Nephron progenitor cell (in vitro differentiated cells): Measurements from ENCODE around the gene NUCKS1.
A peak's percentile ranks its signal among the peaks of the same experiment; 100 is the strongest.

Experiments used
- DNase-seq: peaks from one replicate; pipeline ENCODE4 v3.0.0; 2021
- H3K27ac Mint-ChIP-seq: 2 replicates; pipeline ENCODE4 v1.8.0; 2021; ENCODE audit warnings: mild to moderate bottlenecking, moderate library complexity, mixed read lengths
- H3K27me3 Mint-ChIP-seq: 2 replicates; pipeline ENCODE4 v1.8.0; 2021; ENCODE audit warnings: mild to moderate bottlenecking, low read depth, mixed read lengths; ENCODE audit not compliant: poor library complexity
- H3K36me3 Mint-ChIP-seq: 2 replicates; pipeline ENCODE4 v1.8.0; 2021; ENCODE audit warnings: low read depth, mixed read lengths
- H3K4me1 Mint-ChIP-seq: 2 replicates; pipeline ENCODE4 v1.8.0; 2021; ENCODE audit warnings: mixed read lengths
- H3K4me3 Mint-ChIP-seq: 2 replicates; pipeline ENCODE4 v1.8.0; 2021; ENCODE audit warnings: mild to moderate bottlenecking, moderate library complexity, mixed read lengths
- H3K9me3 Mint-ChIP-seq: 2 replicates; pipeline ENCODE4 v1.8.0; 2021; ENCODE audit warnings: mild to moderate bottlenecking, moderate library complexity, mixed read lengths
- CTCF ChIP-seq: fragments of 200-600 bp; sonication (generic); IDR thresholded peaks from 2 replicates; pipeline ENCODE4 v1.5.0; 2021; ENCODE audit warnings: antibody characterized with exemption

The NUCKS1 gene

GRCh38 chr1:205719015-205719414 lies 31.0 kb downstream of the NUCKS1 start:
- no peaks in the 10 kb centered on the region for H3K27me3 Mint-ChIP-seq
- H3K27ac Mint-ChIP-seq: no peak overlapping the region
- TF ChIP-seq CTCF: no peak
- no peak overlapping the region for H3K4me3 Mint-ChIP-seq
- no peak for DNase-seq
- peaks cover 79% of the 10 kb centered on the region for H3K36me3 Mint-ChIP-seq
- H3K4me1 Mint-ChIP-seq: peaks cover 11% of the 10 kb centered on the region
- no peaks in the 10 kb centered on the region for H3K9me3 Mint-ChIP-seq

GRCh38 chr1:205716371-205717132 lies 33.4 kb downstream of the NUCKS1 start:
- peak overlapping the region; percentile 86 for H3K27ac Mint-ChIP-seq
- peaks cover 59% of the 10 kb centered on the region for H3K36me3 Mint-ChIP-seq
- H3K9me3 Mint-ChIP-seq: no peaks in the 10 kb centered on the region
- no peak overlapping the region for H3K4me3 Mint-ChIP-seq
- TF ChIP-seq CTCF: no peak
- H3K27me3 Mint-ChIP-seq: no peaks in the 10 kb centered on the region
- H3K4me1 Mint-ChIP-seq: peaks cover 11% of the 10 kb centered on the region
- no peak for DNase-seq

GRCh38 chr1:205715628-205716027 lies 34.4 kb downstream of the NUCKS1 start:
- Mint-ChIP-seq H3K9me3 (no peaks in the 10 kb centered on the region), H3K36me3 (peaks cover 50% of the 10 kb centered on the region), H3K4me3 (no peak overlapping the region), H3K4me1 (peaks cover 11% of the 10 kb centered on the region), H3K27me3 (no peaks in the 10 kb centered on the region), H3K27ac (peak overlapping the region; percentile 86)
- no peak for TF ChIP-seq CTCF
- no peak for DNase-seq

GRCh38 chr1:205714906-205715246 lies 35.1 kb downstream of the NUCKS1 start:
- peaks cover 42% of the 10 kb centered on the region for H3K36me3 Mint-ChIP-seq
- peak overlapping the region; percentile 86 for H3K27ac Mint-ChIP-seq
- H3K4me1 Mint-ChIP-seq: peaks cover 11% of the 10 kb centered on the region
- no peak for DNase-seq
- no peaks in the 10 kb centered on the region for H3K9me3 Mint-ChIP-seq
- H3K4me3 Mint-ChIP-seq: no peak overlapping the region
- no peak for TF ChIP-seq CTCF
- no peaks in the 10 kb centered on the region for H3K27me3 Mint-ChIP-seq

GRCh38 chr1:205714190-205714905 lies 35.6 kb downstream of the NUCKS1 start:
- no peak for DNase-seq
- Mint-ChIP-seq H3K4me1 (peaks cover 11% of the 10 kb centered on the region), H3K9me3 (no peaks in the 10 kb centered on the region), H3K4me3 (no peak overlapping the region), H3K27ac (peak overlapping the region; percentile 94), H3K36me3 (peaks cover 37% of the 10 kb centered on the region), H3K27me3 (no peaks in the 10 kb centered on the region)
- no peak for TF ChIP-seq CTCF
